OCI-LY3 (cell line): ENCODE results near the gene CHKA.

ENCODE experiments used
- CTCF ChIP-seq: fragments of 200-600, 300-600 bp; sonication (generic); IDR thresholded peaks from 2 replicates; pipeline ENCODE4 v1.5.1; 2014; ENCODE audit warnings: antibody characterized with exemption, low read length, low read depth
- EZH2phosphoT487 ChIP-seq: fragments of 200-600 bp; shearing (Covaris generic); IDR thresholded peaks from 2 replicates; pipeline ENCODE4 v1.6.1; 2018; ENCODE audit warnings: antibody characterized with exemption, mixed run types, low read depth

- TF ChIP-seq CTCF, result no peak
- TF ChIP-seq EZH2phosphoT487, result no peak
Measured at GRCh38 chr11:68074584-68075352, 46.4 kb downstream of the CHKA start.
